HepG2 (cell line): Measurements from ENCODE around the gene RASSF6. TPM values are rescaled to one million over a fixed set of nuclear protein-coding genes. Genes with fewer than 3 reads are reported as not detected.
A peak's percentile ranks its signal among the peaks of the same experiment; 100 is the strongest.

Source experiments
- ARHGAP35 ChIP-seq: sonication (generic); formaldehyde crosslinking; IDR thresholded peaks from 2 replicates; pipeline ENCODE4 v1.9.0; 2022; ENCODE audit warnings: mild to moderate bottlenecking, inconsistent platforms, moderate library complexity, missing genetic modification reagents, borderline replicate concordance
- ATF2 ChIP-seq: sonication (generic); formaldehyde crosslinking; IDR thresholded peaks from 2 replicates; pipeline ENCODE4 v1.4.0; 2020; ENCODE audit warnings: missing genetic modification reagents
- ATRX ChIP-seq: sonication (generic); formaldehyde crosslinking; IDR thresholded peaks from 2 replicates; pipeline ENCODE4 v1.4.0; 2020; ENCODE audit warnings: missing genetic modification reagents, borderline replicate concordance
- HOXA9 ChIP-seq: sonication (generic); formaldehyde crosslinking; IDR thresholded peaks from 2 replicates; pipeline ENCODE4 v1.8.1; 2022; ENCODE audit warnings: missing genetic modification reagents, mild to moderate bottlenecking, moderate library complexity, borderline replicate concordance
- JUN ChIP-seq: sonication (generic); formaldehyde crosslinking; IDR thresholded peaks from 2 replicates; pipeline ENCODE4 v1.4.0; 2020; ENCODE audit warnings: mild to moderate bottlenecking, missing genetic modification reagents
- LCORL ChIP-seq, 2 experiments: fragments of 450-650 bp in 1 of 2; sonication (generic) in 1 of 2; formaldehyde crosslinking in 1 of 2; IDR thresholded peaks; 2 replicates each; pipeline versions ENCODE4 v1.5.0 to v1.6.1; 2017 to 2020; ENCODE audit warnings: antibody characterized with exemption in 1 of 2, missing genetic modification reagents in 1 of 2
- MATR3 ChIP-seq: sonication (generic); formaldehyde crosslinking; IDR thresholded peaks from 2 replicates; pipeline ENCODE4 v1.4.0; 2020; ENCODE audit warnings: missing genetic modification reagents
- RNF2 ChIP-seq: fragments of 450-650 bp; conservative IDR thresholded peaks from 2 replicates; pipeline ENCODE4 v1.6.1; 2016; ENCODE audit warnings: low read depth
- SMC3 ChIP-seq: IDR thresholded peaks from 2 replicates; pipeline ENCODE4 v1.6.1; 2011; ENCODE audit warnings: low read length, improper control_type of control experiment
- ZFP1 ChIP-seq: IDR thresholded peaks from 2 replicates; pipeline ENCODE4 v1.6.1; 2016
- ZMAT3 ChIP-seq: sonication (generic); formaldehyde crosslinking; conservative IDR thresholded peaks from 2 replicates; pipeline ENCODE4 v1.7.0; 2021; ENCODE audit warnings: missing genetic modification reagents
- ZMYM3 ChIP-seq: sonication (generic); formaldehyde crosslinking; IDR thresholded peaks from 2 replicates; pipeline ENCODE4 v1.5.1; 2020; ENCODE audit warnings: mild to moderate bottlenecking, missing genetic modification reagents
- ZNF142 ChIP-seq: sonication (generic); formaldehyde crosslinking; IDR thresholded peaks from 2 replicates; pipeline ENCODE4 v1.4.0; 2020; ENCODE audit warnings: missing genetic modification reagents
- ZNF232 ChIP-seq: sonication (generic); formaldehyde crosslinking; IDR thresholded peaks from 2 replicates; pipeline ENCODE4 v1.4.0; 2020; ENCODE audit warnings: missing genetic modification reagents, borderline replicate concordance
- ZNF484 ChIP-seq: sonication (generic); formaldehyde crosslinking; IDR thresholded peaks from 2 replicates; pipeline ENCODE4 v1.5.1; 2020; ENCODE audit warnings: mild to moderate bottlenecking, low read depth, missing genetic modification reagents, borderline replicate concordance
- ZNF646 ChIP-seq: sonication (generic); formaldehyde crosslinking; IDR thresholded peaks from 2 replicates; pipeline ENCODE4 v1.9.0; 2021; ENCODE audit warnings: mild to moderate bottlenecking, missing genetic modification reagents
- ZNF670 ChIP-seq: sonication (generic); formaldehyde crosslinking; IDR thresholded peaks from 2 replicates; pipeline ENCODE4 v1.8.0; 2022; ENCODE audit warnings: mild to moderate bottlenecking, missing genetic modification reagents, borderline replicate concordance
- ZNF878 ChIP-seq: sonication (generic); formaldehyde crosslinking; IDR thresholded peaks from 2 replicates; pipeline ENCODE4 v1.8.1; 2023; ENCODE audit warnings: mild to moderate bottlenecking, missing genetic modification reagents, moderate library complexity
- polyA plus RNA-seq, 8 experiments: library from polyadenylated mRNA; depleted of rRNA in 3 of 8; stranded (reverse) in 7 of 8; unstranded in 1 of 8; fragments of >200 nt; fragmentation: Illumina TruSeq in 4 of 8; extraction: Trizol in 4 of 8; gene quantifications; 2 replicates each; pipeline versions ENCODE4 v1.2.1 to v1.2.3, GENCODE V29; 2011 to 2016; ENCODE audit warnings: low read depth in 4 of 8, missing spikeins in 1 of 8, mixed read lengths in 1 of 8; ENCODE audit not compliant: insufficient read depth in 1 of 8
- total RNA-seq, 5 experiments: library from RNA; depleted of rRNA; stranded (reverse); fragments of >200 nt; fragmentation: Illumina TruSeq; extraction: Trizol; gene quantifications; 2 replicates each; pipeline ENCODE4 v1.2.3, GENCODE V29; 2016; ENCODE audit warnings: low read depth in 1 of 5

The RASSF6 gene
- total and polyA plus RNA-seq, 2 of the 13 experiments (the other 11 are each of a cell fraction or from before 2014, with no cell fraction given): 0.03 to 0.11 TPM

GRCh38 chr4:73599182-73599581 lies 21.1 kb downstream of the RASSF6 start (continued):
- 0 out of 2 replicates have a peak, but pooled peaks have one; percentile 12 for TF ChIP-seq ZNF646
- peak; percentile 78 for TF ChIP-seq ATF2 (CRISPR knock-in tag)
- TF ChIP-seq MATR3: no peak
- TF ChIP-seq ZFP1 (CRISPR knock-in tag): 0 out of 2 replicates have a peak, but pooled peaks have one; percentile 24
- TF ChIP-seq ZNF670 (CRISPR knock-in tag): no peak
- no peak for TF ChIP-seq ZMYM3 (CRISPR knock-in tag)
- TF ChIP-seq SMC3: no peak
- TF ChIP-seq ZNF484 (CRISPR knock-in tag): no peak
- no peak for TF ChIP-seq HOXA9 (CRISPR knock-in tag)
- no peak for TF ChIP-seq ZNF878 (CRISPR knock-in tag)
- no peak for TF ChIP-seq ZMAT3 (CRISPR knock-in tag)
- no peak for TF ChIP-seq JUN (CRISPR knock-in tag)
- no peak for TF ChIP-seq LCORL (IDR thresholded peaks at IDR 0.05)
- TF ChIP-seq LCORL (CRISPR knock-in tag; IDR thresholded peaks at IDR 0.05): peak; percentile 86
- TF ChIP-seq ZNF232 (CRISPR knock-in tag): no peak
- no peak for TF ChIP-seq RNF2
- TF ChIP-seq ZNF142 (CRISPR knock-in tag): no peak
- TF ChIP-seq ATRX: no peak
- TF ChIP-seq ARHGAP35 (CRISPR knock-in tag): no peak
